Panc1 (cell line): ENCODE results near the gene ELOF1.
"Not testable (repeated sequence)": the region's sequence is repeated elsewhere in the genome, so short reads cannot be mapped to it uniquely, and the experiment has no call there.

ENCODE experiments used
- POLR2AphosphoS5 ChIP-seq: IDR thresholded peaks from 2 replicates; pipeline ENCODE4 v1.6.1; 2012; ENCODE audit warnings: mild to moderate bottlenecking, low read depth, low read length, moderate library complexity
- TCF7L2 ChIP-seq: IDR thresholded peaks from 2 replicates; pipeline ENCODE4 v1.6.1; 2011; ENCODE audit warnings: mild to moderate bottlenecking, low read depth, low read length, inconsistent platforms
- TF ChIP-seq, protein P1 (sequence below): fragments of 450-650 bp; IDR thresholded peaks from 2 replicates; pipeline ENCODE4 v1.5.1; 2017; ENCODE audit warnings: mild to moderate bottlenecking

DNA sequence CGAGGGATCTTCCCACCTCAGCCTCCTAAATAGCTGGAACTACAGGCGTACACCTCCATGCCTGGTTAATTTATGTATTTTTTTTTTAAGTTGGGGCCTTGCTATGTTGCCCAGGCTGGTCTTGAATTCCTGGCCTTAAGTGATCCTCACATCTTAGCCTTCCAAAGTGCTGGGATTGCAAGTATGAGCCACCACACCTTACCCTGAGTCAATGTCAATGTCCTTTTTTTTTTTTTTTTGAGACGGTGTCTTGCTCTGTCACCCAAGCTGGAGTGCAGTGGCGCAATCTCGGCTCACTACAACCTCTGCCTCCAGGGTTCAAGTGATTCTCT lies 6.6 kb upstream of the ELOF1 start:
- TF ChIP-seq, protein P1, sequence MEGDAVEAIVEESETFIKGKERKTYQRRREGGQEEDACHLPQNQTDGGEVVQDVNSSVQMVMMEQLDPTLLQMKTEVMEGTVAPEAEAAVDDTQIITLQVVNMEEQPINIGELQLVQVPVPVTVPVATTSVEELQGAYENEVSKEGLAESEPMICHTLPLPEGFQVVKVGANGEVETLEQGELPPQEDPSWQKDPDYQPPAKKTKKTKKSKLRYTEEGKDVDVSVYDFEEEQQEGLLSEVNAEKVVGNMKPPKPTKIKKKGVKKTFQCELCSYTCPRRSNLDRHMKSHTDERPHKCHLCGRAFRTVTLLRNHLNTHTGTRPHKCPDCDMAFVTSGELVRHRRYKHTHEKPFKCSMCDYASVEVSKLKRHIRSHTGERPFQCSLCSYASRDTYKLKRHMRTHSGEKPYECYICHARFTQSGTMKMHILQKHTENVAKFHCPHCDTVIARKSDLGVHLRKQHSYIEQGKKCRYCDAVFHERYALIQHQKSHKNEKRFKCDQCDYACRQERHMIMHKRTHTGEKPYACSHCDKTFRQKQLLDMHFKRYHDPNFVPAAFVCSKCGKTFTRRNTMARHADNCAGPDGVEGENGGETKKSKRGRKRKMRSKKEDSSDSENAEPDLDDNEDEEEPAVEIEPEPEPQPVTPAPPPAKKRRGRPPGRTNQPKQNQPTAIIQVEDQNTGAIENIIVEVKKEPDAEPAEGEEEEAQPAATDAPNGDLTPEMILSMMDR, result not testable (repeated sequence)
- not testable (repeated sequence) for TF ChIP-seq TCF7L2, POLR2AphosphoS5
